Pons (tissue), 1 donor: ENCODE data around the gene TRAF7.

Experiments used
- DNase-seq: peaks from one replicate; pipeline ENCODE4 v3.0.0-alpha.2; 2016; ENCODE audit warnings: low spot score

Gene TRAF7

GRCh38 chr16:2147981-2148671, 7.5 kb upstream of the TRAF7 start, which contains the start of gene RAB26:
Gene RAB26, plus strand, starts transcription at chr16:2148625. Its CDS starts 159 bp downstream, at chr16:2148784.
- no peak for DNase-seq

GRCh38 chr16:2148714-2149629, 6.6 kb upstream of the TRAF7 start:
- no peak for DNase-seq

- no peak for DNase-seq
These were observed 5.8 kb upstream of the TRAF7 start for GRCh38 chr16:2149630-2150417.

GRCh38 chr16:2150418-2151187, 5.0 kb upstream of the TRAF7 start:
- DNase-seq: no peak

GRCh38 chr16:2151188-2152091, 4.1 kb upstream of the TRAF7 start:
- DNase-seq: no peak

GRCh38 chr16:2152695-2153506, 2.7 kb upstream of the TRAF7 start:
- no peak for DNase-seq

GRCh38 chr16:2154533-2155090, 970 bp upstream of the TRAF7 start:
- DNase-seq: no peak

GRCh38 chr16:2155977-2156848, 631 bp downstream of the TRAF7 start:
- no peak for DNase-seq

GRCh38 chr16:2156849-2157224, 1.3 kb downstream of the TRAF7 start:
- no peak for DNase-seq

- DNase-seq: no peak
These were observed 2.1 kb downstream of the TRAF7 start for GRCh38 chr16:2157480-2158261.

GRCh38 chr16:2158262-2158638, 2.7 kb downstream of the TRAF7 start:
- DNase-seq: no peak

GRCh38 chr16:2159175-2159838, 3.7 kb downstream of the TRAF7 start:
- no peak for DNase-seq

- no peak for DNase-seq
These were observed 5.5 kb downstream of the TRAF7 start for GRCh38 chr16:2160915-2161551.

- DNase-seq: no peak
These were observed 6.3 kb downstream of the TRAF7 start for GRCh38 chr16:2161911-2162310.

GRCh38 chr16:2162676-2163118, 7.1 kb downstream of the TRAF7 start:
- no peak for DNase-seq

- DNase-seq: no peak
These were observed 7.8 kb downstream of the TRAF7 start for GRCh38 chr16:2163211-2163881.
